ENCODE results near the gene TMEM187.
A peak's percentile ranks its signal among the peaks of the same experiment; 100 is the strongest.

TMEM187 gene

GRCh38 chrX:154010330-154011087, 38.0 kb downstream of the TMEM187 start:
- TF ChIP-seq CTCF (IDR thresholded peaks at IDR 0.05; ENCODE audit: low read depth, low read length, missing control alignments): no peak
- H3K4me3 ChIP-seq (replicated peaks; ENCODE audit: low read depth, low read length): no peak overlapping the region
- no peak for DNase-seq (ENCODE audit: extremely low read depth, low read depth)

- DNase-seq (ENCODE audit: extremely low read depth, low read depth): no peak
- TF ChIP-seq CTCF (IDR thresholded peaks at IDR 0.05; ENCODE audit: low read depth, low read length, missing control alignments): no peak
- H3K4me3 ChIP-seq (replicated peaks; ENCODE audit: low read depth, low read length): no peak overlapping the region
Measured at GRCh38 chrX:154011376-154012335, 39.1 kb downstream of the TMEM187 start.

- H3K4me3 ChIP-seq (replicated peaks; ENCODE audit: low read depth, low read length): no peak overlapping the region
- TF ChIP-seq CTCF (IDR thresholded peaks at IDR 0.05; ENCODE audit: low read depth, low read length, missing control alignments): no peak
- no peak for DNase-seq (ENCODE audit: extremely low read depth, low read depth)
Measured at GRCh38 chrX:154012336-154012991, 39.9 kb downstream of the TMEM187 start.

- no peak for DNase-seq (ENCODE audit: extremely low read depth, low read depth)
- no peak for TF ChIP-seq CTCF (IDR thresholded peaks at IDR 0.05; ENCODE audit: low read depth, low read length, missing control alignments)
- no peak overlapping the region for H3K4me3 ChIP-seq (replicated peaks; ENCODE audit: low read depth, low read length)
Measured at GRCh38 chrX:154013001-154013421, 40.5 kb downstream of the TMEM187 start.

- TF ChIP-seq CTCF (IDR thresholded peaks at IDR 0.05; ENCODE audit: low read depth, low read length, missing control alignments): peak; percentile 80
- no peak overlapping the region for H3K4me3 ChIP-seq (replicated peaks; ENCODE audit: low read depth, low read length)
- no peak for DNase-seq (ENCODE audit: extremely low read depth, low read depth)
Measured at GRCh38 chrX:154013614-154014360, 41.2 kb downstream of the TMEM187 start.

Measured in HFF-Myc (cell line).